Bronchial epithelial cell (primary cell): ENCODE measurements around the gene SLC9A9. TPM values are rescaled to one million over a fixed set of nuclear protein-coding genes. Genes with fewer than 3 reads are reported as not detected.
A peak's percentile ranks its signal among the peaks of the same experiment; 100 is the strongest.

Experiments
- DNase-seq: peaks from one replicate; pipeline ENCODE4 v3.0.0-alpha.2; 2010; ENCODE audit warnings: low read depth
- FAIRE-seq: peaks from 2 replicates; lab custom pipeline; 2011; peaks lifted over from hg19 to GRCh38; lab: Jason Lieb, UNC
- H3K27me3 ChIP-seq: 2 replicates; pipeline ENCODE4 v1.5.1; 2011; ENCODE audit warnings: low read length; ENCODE audit not compliant: control insufficient read depth, insufficient read depth
- H3K36me3 ChIP-seq: 2 replicates; pipeline ENCODE4 v1.5.1; 2011; ENCODE audit warnings: low read length; ENCODE audit not compliant: control insufficient read depth, insufficient read depth
- H3K4me3 ChIP-seq: 2 replicates; pipeline ENCODE4 v1.5.1; 2011; ENCODE audit warnings: mild to moderate bottlenecking, low read depth, low read length, control low read depth
- total RNA-seq: library from RNA; depleted of rRNA; stranded (reverse); fragments of >200 nt; gene quantifications from 2 replicates; pipeline ENCODE4 v1.2.1, GENCODE V29; 2014
- TF ChIP-seq, protein P1 (sequence below): IDR thresholded peaks from 2 replicates; pipeline ENCODE4 v1.5.1; 2011; ENCODE audit warnings: mild to moderate bottlenecking, moderate library complexity, low read length, control low read depth, inconsistent platforms; ENCODE audit not compliant: insufficient read depth, severe bottlenecking

Gene SLC9A9
- total RNA-seq, 1 donor from 2014 or later = 1.3 TPM

DNA sequence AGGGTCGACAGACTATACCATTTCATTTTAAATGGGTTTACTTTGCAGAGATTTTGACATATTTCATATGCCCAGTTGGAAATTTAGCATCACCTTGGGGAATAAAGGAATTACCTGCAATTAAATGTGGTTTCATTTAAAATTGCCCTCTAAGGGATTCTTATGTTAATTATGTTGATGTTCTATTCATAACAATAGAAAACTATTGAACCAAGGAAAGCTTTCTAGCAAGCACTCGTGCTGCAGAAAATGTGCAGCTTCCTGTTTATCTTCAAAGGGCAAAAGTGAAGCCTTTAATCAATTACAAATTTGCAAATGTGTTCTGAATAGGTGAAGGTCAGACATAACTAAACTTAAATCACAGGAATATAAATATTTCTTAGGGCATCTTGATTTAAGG, 376.6 kb downstream of the SLC9A9 start:
- TF ChIP-seq, protein P1, sequence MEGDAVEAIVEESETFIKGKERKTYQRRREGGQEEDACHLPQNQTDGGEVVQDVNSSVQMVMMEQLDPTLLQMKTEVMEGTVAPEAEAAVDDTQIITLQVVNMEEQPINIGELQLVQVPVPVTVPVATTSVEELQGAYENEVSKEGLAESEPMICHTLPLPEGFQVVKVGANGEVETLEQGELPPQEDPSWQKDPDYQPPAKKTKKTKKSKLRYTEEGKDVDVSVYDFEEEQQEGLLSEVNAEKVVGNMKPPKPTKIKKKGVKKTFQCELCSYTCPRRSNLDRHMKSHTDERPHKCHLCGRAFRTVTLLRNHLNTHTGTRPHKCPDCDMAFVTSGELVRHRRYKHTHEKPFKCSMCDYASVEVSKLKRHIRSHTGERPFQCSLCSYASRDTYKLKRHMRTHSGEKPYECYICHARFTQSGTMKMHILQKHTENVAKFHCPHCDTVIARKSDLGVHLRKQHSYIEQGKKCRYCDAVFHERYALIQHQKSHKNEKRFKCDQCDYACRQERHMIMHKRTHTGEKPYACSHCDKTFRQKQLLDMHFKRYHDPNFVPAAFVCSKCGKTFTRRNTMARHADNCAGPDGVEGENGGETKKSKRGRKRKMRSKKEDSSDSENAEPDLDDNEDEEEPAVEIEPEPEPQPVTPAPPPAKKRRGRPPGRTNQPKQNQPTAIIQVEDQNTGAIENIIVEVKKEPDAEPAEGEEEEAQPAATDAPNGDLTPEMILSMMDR = no peak
- no peaks in the 10 kb centered on the region for H3K27me3 ChIP-seq
- FAIRE-seq (no peak), DNase-seq (no peak)
- no peaks in the 10 kb centered on the region for H3K36me3 ChIP-seq
- H3K4me3 ChIP-seq = no peak overlapping the region

DNA sequence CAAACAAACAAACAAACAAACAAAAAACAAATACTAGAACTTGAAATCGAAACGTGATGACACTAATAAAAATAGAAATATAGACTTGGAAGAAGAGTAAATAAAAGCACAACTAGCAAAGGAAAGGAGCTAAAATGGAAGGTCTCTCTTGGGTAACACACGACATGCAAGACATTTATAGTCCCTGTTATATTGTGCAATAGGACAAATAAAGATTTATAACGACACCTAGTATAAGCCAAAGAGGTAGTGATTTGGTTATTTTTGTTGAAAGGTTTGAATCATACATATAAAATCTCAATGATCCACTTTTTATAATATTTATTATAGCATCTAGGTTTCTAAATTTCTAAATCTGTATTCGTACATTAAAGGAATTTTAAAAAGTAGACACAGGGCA, 379.1 kb downstream of the SLC9A9 start:
- TF ChIP-seq, protein P1 = no peak

DNA sequence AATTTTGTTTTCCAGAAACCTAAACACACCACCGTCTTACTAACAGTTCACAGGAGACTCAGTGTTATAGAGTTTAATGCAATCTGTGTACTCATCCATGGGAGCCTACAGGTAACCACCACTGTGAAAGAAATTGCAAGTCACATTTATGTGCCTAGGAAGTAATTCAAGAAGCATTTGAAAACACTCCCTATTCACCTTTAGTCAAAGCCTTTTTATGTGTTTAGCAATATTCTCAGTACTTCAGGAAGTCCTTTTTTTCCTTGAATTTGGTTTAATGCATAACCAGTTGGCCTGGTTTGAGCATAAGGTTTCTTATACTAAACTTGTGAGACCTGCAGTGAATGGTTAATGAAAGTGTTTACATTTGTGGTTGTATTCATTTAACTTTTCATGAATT, 382.6 kb downstream of the SLC9A9 start:
- no peaks in the 10 kb centered on the region for H3K36me3 ChIP-seq
- TF ChIP-seq, protein P1 = no peak
- no peaks in the 10 kb centered on the region for H3K27me3 ChIP-seq
- peak; percentile 15 for DNase-seq
- FAIRE-seq = no peak
- H3K4me3 ChIP-seq = no peak overlapping the region

More for the DNA sequence above, 379.1 kb downstream of the SLC9A9 start:
- H3K36me3 ChIP-seq = no peaks in the 10 kb centered on the region
- FAIRE-seq (no peak), DNase-seq (no peak)
- no peak overlapping the region for H3K4me3 ChIP-seq
- no peaks in the 10 kb centered on the region for H3K27me3 ChIP-seq

DNA sequence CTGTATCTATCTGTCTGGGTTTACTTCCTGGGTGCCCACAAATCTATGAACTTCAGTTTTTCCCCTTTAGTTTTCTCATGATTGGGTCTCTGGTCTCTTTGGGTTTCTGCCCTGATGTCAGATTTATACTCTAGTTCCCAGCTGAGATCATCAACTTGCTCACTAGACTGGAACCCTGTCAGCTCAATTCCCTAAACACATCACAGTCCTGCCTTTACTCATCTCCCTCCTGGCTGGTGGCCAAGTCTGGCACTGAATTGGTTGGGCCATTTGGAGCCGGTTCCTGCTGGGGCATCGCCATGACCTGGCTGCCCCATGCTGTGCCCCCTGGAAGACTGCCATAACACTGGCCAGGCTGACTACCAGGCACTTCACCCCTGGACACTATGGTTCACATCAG, 383.4 kb downstream of the SLC9A9 start:
- H3K27me3 ChIP-seq = no peaks in the 10 kb centered on the region
- FAIRE-seq (no peak), DNase-seq (peak; percentile 38)
- no peaks in the 10 kb centered on the region for H3K36me3 ChIP-seq
- TF ChIP-seq, protein P1 = no peak
- no peak overlapping the region for H3K4me3 ChIP-seq

DNA sequence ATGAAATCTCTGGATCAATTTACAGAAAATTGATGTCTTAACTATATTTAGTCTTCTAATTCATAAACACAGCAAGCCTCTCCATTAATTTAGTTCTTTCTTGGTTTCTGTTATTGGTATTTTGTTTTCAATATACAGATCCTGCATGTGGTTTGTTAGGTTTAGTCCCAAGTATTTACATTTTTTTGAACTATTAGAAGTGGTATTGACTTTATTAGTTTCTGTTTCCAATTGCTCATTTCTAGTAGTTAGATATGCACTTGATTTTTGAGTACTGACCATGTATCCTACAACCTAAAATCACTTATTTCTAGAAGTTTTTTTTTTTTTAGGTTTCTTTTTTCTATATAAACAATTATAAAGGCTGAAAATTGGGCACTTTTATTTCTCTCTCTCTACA, 392.8 kb downstream of the SLC9A9 start:
- TF ChIP-seq, protein P1 = no peak
- Histone ChIP-seq H3K36me3 (no peaks in the 10 kb centered on the region), H3K27me3 (no peaks in the 10 kb centered on the region), H3K4me3 (no peak overlapping the region)
- FAIRE-seq = no peak
- DNase-seq = no peak

DNA sequence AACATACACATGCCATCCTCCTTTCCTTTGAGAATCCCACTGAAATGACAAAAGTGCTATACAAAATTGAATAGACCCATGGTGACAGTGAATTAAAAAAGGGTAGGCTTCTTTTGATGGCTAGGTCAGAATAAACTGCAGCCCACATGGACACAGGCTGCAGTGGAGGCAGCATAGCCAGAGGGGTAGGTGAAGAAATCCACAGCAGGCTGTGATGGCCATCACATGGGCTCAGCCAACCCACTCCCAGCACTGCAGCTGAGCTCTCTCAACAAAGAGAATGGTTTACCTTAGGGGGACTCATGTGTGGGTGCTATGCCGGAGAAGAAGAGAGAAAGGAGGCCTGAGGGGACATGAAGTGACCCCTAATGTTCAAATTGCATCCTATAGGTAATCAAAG, 397.6 kb downstream of the SLC9A9 start:
- DNase-seq (no peak), FAIRE-seq (no peak)
- TF ChIP-seq, protein P1 = no peak
- Histone ChIP-seq H3K27me3 (no peaks in the 10 kb centered on the region), H3K36me3 (no peaks in the 10 kb centered on the region), H3K4me3 (no peak overlapping the region)
